Measurements from ENCODE around the gene METAP1D. TPM values are rescaled to one million over a fixed set of nuclear protein-coding genes. Genes with fewer than 3 reads are reported as not detected.

METAP1D gene
- total and polyA plus RNA-seq, 2 of the 4 experiments (the other 2 are of a cell fraction), result 3.4 to 5.5 TPM

DNA sequence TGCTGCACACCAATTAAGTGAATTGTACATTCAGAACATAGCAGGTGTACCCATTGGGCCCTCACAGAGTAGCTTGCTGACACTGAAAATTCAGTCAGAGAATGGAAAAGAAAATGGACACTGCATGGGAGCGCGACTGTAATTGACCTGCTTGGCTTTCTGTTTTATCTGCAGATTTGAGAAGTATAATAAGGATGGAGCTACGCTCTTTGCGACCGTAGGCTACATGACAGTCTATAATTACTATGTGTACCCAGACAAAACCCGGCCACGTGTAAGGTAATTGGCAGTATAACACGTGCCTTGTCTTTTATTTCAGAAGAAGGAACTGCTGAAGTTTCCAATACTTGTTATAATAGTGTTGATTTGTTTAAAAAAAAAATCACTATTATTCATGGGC lies 33.5 kb upstream of the METAP1D start:
- no peak overlapping the region for H3K14ac ChIP-seq (replicated peaks; ENCODE audit: low read depth, low read length)
- ATAC-seq (ENCODE audit: low read depth) (no peak), DNase-seq (no peak)
- H3K79me1 ChIP-seq (ENCODE audit: low read depth in 1 of 2, low read length in 2 of 2), result peaks cover 8 to 11% of the 10 kb centered on the region in 2 experiments; a peak in 3 of 4 replicates
- no peak overlapping the region for H3K27ac ChIP-seq (ENCODE audit: insufficient read depth, low read length)
- H3K27me3 ChIP-seq (ENCODE audit: control insufficient read depth, insufficient read depth, low read length), result no peaks in the 10 kb centered on the region
- dilution Hi-C loops (cut with HindIII; ENCODE audit: low sequenced_read_pairs, unreplicated experiment), result no loop called here
- TF ChIP-seq RFX5 (IDR thresholded peaks at IDR 0.05; ENCODE audit: low read depth, low read length) (no peak), CEBPB (IDR thresholded peaks at IDR 0.05; ENCODE audit: low read depth, low read length) (no peak), ELK1 (IDR thresholded peaks at IDR 0.05; ENCODE audit: borderline replicate concordance, low read depth, low read length) (no peak), RAD21 (IDR thresholded peaks at IDR 0.05; ENCODE audit: low read length) (no peak), USF2 (IDR thresholded peaks at IDR 0.05; ENCODE audit: low read depth, low read length) (no peak), POLR2A (IDR thresholded peaks at IDR 0.05; ENCODE audit: low read depth, low read length) (no peak), RCOR1 (IDR thresholded peaks at IDR 0.05; ENCODE audit: insufficient replicate concordance, low read length) (no peak), NFE2L2 (IDR thresholded peaks at IDR 0.05; ENCODE audit: low read depth, low read length) (no peak)
- H3K4me2 ChIP-seq (ENCODE audit: low read depth, low read length), result no peak overlapping the region
- H2BK15ac ChIP-seq (ENCODE audit: low read depth, low read length), result no peak overlapping the region
- H3K36me3 ChIP-seq (ENCODE audit: control insufficient read depth, insufficient read depth, low read length), result peaks cover 2% of the 10 kb centered on the region; the same call in 1 of the 2 replicates
- H3K4ac ChIP-seq (ENCODE audit: low read depth, low read length), result no peak overlapping the region
- no TSS peak for BruUV-seq (replicated peaks)
- CTCF ChIA-PET, result no interaction called here
- no peak overlapping the region for H3K4me3 ChIP-seq (ENCODE audit: insufficient read depth, low read depth, low read length)
- POLR2A ChIA-PET (ENCODE audit: unreplicated experiment), result no interaction called here
- H3K4me1 ChIP-seq (ENCODE audit: control insufficient read depth, insufficient read depth, low read length), result no peaks in the 10 kb centered on the region
- 0 out of 2 replicates have a peak, but pooled peaks cover 3% of the 10 kb centered on the region for H3K9me1 ChIP-seq (ENCODE audit: insufficient read depth, low read length)
- no peak overlapping the region for H3K56ac ChIP-seq (ENCODE audit: extremely low read depth, insufficient read depth, low read length)
- no peak overlapping the region for H2BK120ac ChIP-seq (ENCODE audit: low read depth, low read length)
- no peak overlapping the region for H4K91ac ChIP-seq (ENCODE audit: insufficient read depth, low read depth, low read length)
- H3K18ac ChIP-seq (ENCODE audit: low read depth, low read length), result no peak overlapping the region
- intact Hi-C loops (cut with micrococcal nuclease), result no loop called here
- no peak overlapping the region for H4K8ac ChIP-seq (ENCODE audit: low read depth in 2 of 2, low read length in 2 of 2)
- H2BK20ac ChIP-seq (ENCODE audit: low read depth, low read length), result no peak overlapping the region
- H2BK5ac ChIP-seq (ENCODE audit: low read depth, low read length, poor library complexity, severe bottlenecking), result no peak overlapping the region
- no peak overlapping the region for H3K9ac ChIP-seq (ENCODE audit: low read depth, low read length)
- no peak overlapping the region for H3K23ac ChIP-seq (ENCODE audit: low read depth, low read length)
- H4K20me1 ChIP-seq (ENCODE audit: insufficient read depth, low read length), result no peaks in the 10 kb centered on the region
- 100% methylated on average over 2 of the region's 8 CpGs; no CpG with 5 or more reads in 1 of the 2 experiments for WGBS, 2 experiments (ENCODE audit: extremely low coverage in 2 of 2, insufficient read length in 1 of 2)
- no peak overlapping the region for H4K5ac ChIP-seq (ENCODE audit: low read depth, low read length)
- H3K9me3 ChIP-seq (ENCODE audit: control insufficient read depth, insufficient read depth, low read length), result no peaks in the 10 kb centered on the region
- in situ Hi-C loops (cut with MboI; ENCODE audit: low sequenced_read_pairs), result no loop called here
- no peak overlapping the region for H2AK9ac ChIP-seq (replicated peaks; ENCODE audit: low read depth, low read length, poor library complexity)
- H2AK5ac ChIP-seq (ENCODE audit: low read depth, low read length), result no peak overlapping the region
- H2AFZ ChIP-seq (replicated peaks; ENCODE audit: low read length, poor library complexity), result no peak overlapping the region
